Bronchial epithelial cell (primary cell): ENCODE results near the gene PHACTR1. TPM values are rescaled to one million over a fixed set of nuclear protein-coding genes. Genes with fewer than 3 reads are reported as not detected.

Experiments used
- DNase-seq: peaks from one replicate; pipeline ENCODE4 v3.0.0-alpha.2; 2010; ENCODE audit warnings: low read depth
- FAIRE-seq: peaks from 2 replicates; lab custom pipeline; 2011; peaks lifted over from hg19 to GRCh38; lab: Jason Lieb, UNC
- H3K27me3 ChIP-seq: 2 replicates; pipeline ENCODE4 v1.5.1; 2011; ENCODE audit warnings: low read length; ENCODE audit not compliant: control insufficient read depth, insufficient read depth
- H3K36me3 ChIP-seq: 2 replicates; pipeline ENCODE4 v1.5.1; 2011; ENCODE audit warnings: low read length; ENCODE audit not compliant: control insufficient read depth, insufficient read depth
- H3K4me3 ChIP-seq: 2 replicates; pipeline ENCODE4 v1.5.1; 2011; ENCODE audit warnings: mild to moderate bottlenecking, low read depth, low read length, control low read depth
- total RNA-seq: library from RNA; depleted of rRNA; stranded (reverse); fragments of >200 nt; gene quantifications from 2 replicates; pipeline ENCODE4 v1.2.1, GENCODE V29; 2014
- TF ChIP-seq, protein P1 (sequence below): IDR thresholded peaks from 2 replicates; pipeline ENCODE4 v1.5.1; 2011; ENCODE audit warnings: mild to moderate bottlenecking, moderate library complexity, low read length, control low read depth, inconsistent platforms; ENCODE audit not compliant: insufficient read depth, severe bottlenecking

PHACTR1 gene
- total RNA-seq, 1 donor from 2014 or later = under 0.01 TPM

DNA sequence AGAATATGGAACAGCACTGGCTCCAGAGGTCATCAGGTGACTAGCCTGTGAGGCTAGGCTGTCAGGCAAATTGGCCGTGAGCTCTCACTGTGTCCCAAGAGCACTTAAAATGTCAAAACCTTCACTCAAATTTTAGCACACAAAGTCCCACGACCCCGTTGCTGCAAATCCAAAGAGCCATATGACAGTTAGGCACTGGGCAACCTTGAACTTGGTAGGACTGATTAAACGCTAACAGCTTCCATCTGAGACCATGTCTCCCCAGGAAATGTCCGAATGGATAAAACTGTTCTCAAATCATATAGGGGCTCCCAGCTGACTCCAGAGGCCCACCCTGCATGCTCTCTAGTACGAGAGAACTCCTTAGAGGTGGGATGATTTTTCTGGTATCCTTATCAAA, 196.6 kb downstream of the PHACTR1 start:
- no peak overlapping the region for H3K4me3 ChIP-seq
- H3K27me3 ChIP-seq = no peaks in the 10 kb centered on the region
- H3K36me3 ChIP-seq = no peaks in the 10 kb centered on the region
- DNase-seq (no peak), FAIRE-seq (no peak)
- TF ChIP-seq, protein P1, sequence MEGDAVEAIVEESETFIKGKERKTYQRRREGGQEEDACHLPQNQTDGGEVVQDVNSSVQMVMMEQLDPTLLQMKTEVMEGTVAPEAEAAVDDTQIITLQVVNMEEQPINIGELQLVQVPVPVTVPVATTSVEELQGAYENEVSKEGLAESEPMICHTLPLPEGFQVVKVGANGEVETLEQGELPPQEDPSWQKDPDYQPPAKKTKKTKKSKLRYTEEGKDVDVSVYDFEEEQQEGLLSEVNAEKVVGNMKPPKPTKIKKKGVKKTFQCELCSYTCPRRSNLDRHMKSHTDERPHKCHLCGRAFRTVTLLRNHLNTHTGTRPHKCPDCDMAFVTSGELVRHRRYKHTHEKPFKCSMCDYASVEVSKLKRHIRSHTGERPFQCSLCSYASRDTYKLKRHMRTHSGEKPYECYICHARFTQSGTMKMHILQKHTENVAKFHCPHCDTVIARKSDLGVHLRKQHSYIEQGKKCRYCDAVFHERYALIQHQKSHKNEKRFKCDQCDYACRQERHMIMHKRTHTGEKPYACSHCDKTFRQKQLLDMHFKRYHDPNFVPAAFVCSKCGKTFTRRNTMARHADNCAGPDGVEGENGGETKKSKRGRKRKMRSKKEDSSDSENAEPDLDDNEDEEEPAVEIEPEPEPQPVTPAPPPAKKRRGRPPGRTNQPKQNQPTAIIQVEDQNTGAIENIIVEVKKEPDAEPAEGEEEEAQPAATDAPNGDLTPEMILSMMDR = no peak

GRCh38 chr6:12916006-12916405, 199.4 kb downstream of the PHACTR1 start:
- FAIRE-seq = no peak
- TF ChIP-seq, protein P1 = no peak
- no peak for DNase-seq
- Histone ChIP-seq H3K4me3 (no peak overlapping the region), H3K36me3 (no peaks in the 10 kb centered on the region), H3K27me3 (no peaks in the 10 kb centered on the region)

GRCh38 chr6:12916420-12917136, 200.0 kb downstream of the PHACTR1 start:
- TF ChIP-seq, protein P1 = no peak
- no peak overlapping the region for H3K4me3 ChIP-seq
- DNase-seq = no peak
- FAIRE-seq = no peak
- H3K36me3 ChIP-seq = no peaks in the 10 kb centered on the region
- no peaks in the 10 kb centered on the region for H3K27me3 ChIP-seq

- no peak for FAIRE-seq
- TF ChIP-seq, protein P1 = no peak
- Histone ChIP-seq H3K36me3 (no peaks in the 10 kb centered on the region), H3K27me3 (no peaks in the 10 kb centered on the region), H3K4me3 (no peak overlapping the region)
- no peak for DNase-seq
Measured at GRCh38 chr6:12921467-12921866, 204.9 kb downstream of the PHACTR1 start.

DNA sequence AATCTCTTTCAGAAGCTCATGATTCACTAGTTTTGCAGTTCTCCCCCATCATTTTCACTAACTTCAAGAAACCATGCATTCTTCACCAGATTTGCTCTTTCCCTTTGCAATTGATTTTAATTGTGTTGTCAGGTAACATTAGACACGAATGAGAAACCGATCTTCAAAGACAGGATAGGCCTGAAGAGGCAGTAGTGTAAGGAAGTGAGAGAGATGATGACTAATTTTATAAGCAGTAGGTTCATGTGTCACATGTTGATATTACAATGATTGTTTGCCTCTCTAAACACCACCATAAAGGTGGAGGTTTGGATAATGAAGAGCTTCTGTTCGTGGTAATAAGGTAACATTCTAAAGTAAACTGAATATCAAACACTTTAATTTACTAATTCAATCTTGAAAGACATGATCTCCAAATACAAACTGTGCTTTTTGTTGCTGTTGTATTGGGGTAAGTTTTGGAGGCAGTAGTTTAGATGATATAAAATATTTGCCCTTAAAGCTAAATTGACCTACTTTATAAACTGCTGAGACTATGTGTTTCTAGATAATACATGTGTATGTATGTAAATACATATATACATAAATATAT, 207.2 kb downstream of the PHACTR1 start:
- DNase-seq (peak; percentile 63), FAIRE-seq (no peak)
- no peaks in the 10 kb centered on the region for H3K36me3 ChIP-seq
- TF ChIP-seq, protein P1 = no peak
- no peak overlapping the region for H3K4me3 ChIP-seq
- H3K27me3 ChIP-seq = no peaks in the 10 kb centered on the region
